Measurements from ENCODE around the gene MRPL32.

DNA sequence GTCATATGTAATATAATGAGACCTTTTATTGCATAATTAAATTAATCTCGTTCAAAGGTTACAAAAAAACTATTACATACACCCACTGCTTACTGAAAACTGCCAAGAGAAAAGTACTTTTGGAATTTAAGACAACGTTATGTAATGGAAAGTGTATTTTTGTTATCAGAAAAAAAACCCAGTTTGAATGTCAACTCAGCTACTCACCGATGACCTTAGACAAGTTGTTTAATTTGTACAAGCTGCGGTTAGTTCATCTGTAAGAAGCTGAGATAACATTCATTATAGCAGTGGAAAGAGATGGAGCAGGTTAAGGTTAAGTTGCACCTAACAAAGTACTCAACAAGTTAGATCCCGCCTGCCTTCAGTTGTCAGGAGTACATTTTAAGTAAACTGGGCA lies 1.3 kb upstream of the MRPL32 start:
- TF ChIP-seq, protein P1, sequence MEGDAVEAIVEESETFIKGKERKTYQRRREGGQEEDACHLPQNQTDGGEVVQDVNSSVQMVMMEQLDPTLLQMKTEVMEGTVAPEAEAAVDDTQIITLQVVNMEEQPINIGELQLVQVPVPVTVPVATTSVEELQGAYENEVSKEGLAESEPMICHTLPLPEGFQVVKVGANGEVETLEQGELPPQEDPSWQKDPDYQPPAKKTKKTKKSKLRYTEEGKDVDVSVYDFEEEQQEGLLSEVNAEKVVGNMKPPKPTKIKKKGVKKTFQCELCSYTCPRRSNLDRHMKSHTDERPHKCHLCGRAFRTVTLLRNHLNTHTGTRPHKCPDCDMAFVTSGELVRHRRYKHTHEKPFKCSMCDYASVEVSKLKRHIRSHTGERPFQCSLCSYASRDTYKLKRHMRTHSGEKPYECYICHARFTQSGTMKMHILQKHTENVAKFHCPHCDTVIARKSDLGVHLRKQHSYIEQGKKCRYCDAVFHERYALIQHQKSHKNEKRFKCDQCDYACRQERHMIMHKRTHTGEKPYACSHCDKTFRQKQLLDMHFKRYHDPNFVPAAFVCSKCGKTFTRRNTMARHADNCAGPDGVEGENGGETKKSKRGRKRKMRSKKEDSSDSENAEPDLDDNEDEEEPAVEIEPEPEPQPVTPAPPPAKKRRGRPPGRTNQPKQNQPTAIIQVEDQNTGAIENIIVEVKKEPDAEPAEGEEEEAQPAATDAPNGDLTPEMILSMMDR (conservative IDR thresholded peaks at IDR 0.05 in 1 of 2, IDR thresholded peaks at IDR 0.05 in 1 of 2; ENCODE audit: extremely low read depth in 1 of 2, insufficient read depth in 1 of 2, low read depth in 1 of 2, low read length in 2 of 2) = no peak
- TF ChIP-seq EZH2 (IDR thresholded peaks at IDR 0.05; ENCODE audit: borderline replicate concordance, low read length) = no peak

All from mammary epithelial cell (primary cell).